ENCODE measurements around the gene PHF2. TPM values are rescaled to one million over a fixed set of nuclear protein-coding genes. Genes with fewer than 3 reads are reported as not detected.

PHF2 gene
- total and polyA plus RNA-seq, 2 experiments from 2014 or later = 4.3 to 11.8 TPM

- TF ChIP-seq, protein P1, sequence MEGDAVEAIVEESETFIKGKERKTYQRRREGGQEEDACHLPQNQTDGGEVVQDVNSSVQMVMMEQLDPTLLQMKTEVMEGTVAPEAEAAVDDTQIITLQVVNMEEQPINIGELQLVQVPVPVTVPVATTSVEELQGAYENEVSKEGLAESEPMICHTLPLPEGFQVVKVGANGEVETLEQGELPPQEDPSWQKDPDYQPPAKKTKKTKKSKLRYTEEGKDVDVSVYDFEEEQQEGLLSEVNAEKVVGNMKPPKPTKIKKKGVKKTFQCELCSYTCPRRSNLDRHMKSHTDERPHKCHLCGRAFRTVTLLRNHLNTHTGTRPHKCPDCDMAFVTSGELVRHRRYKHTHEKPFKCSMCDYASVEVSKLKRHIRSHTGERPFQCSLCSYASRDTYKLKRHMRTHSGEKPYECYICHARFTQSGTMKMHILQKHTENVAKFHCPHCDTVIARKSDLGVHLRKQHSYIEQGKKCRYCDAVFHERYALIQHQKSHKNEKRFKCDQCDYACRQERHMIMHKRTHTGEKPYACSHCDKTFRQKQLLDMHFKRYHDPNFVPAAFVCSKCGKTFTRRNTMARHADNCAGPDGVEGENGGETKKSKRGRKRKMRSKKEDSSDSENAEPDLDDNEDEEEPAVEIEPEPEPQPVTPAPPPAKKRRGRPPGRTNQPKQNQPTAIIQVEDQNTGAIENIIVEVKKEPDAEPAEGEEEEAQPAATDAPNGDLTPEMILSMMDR (conservative IDR thresholded peaks at IDR 0.05; ENCODE audit: low read depth in 2 of 2) = no peak
- TF ChIP-seq STAT1 (IDR thresholded peaks at IDR 0.05; ENCODE audit: unreplicated experiment) (no peak), NANOG (IDR thresholded peaks at IDR 0.05; ENCODE audit: borderline replicate concordance) (no peak)
Observed at GRCh38 chr9:93594041-93594756, 17.8 kb downstream of the PHF2 start (continued).

GRCh38 chr9:93595461-93595860, 19.1 kb downstream of the PHF2 start:
- H3K4me3 ChIP-seq = no peak overlapping the region
- ATAC-seq (no peak), DNase-seq (ENCODE audit: low spot score) (no peak)
- no peak overlapping the region for H2AFZ ChIP-seq
- H3K9me3 Mint-ChIP-seq = no peaks in the 10 kb centered on the region
- H3K79me2 ChIP-seq (replicated peaks; ENCODE audit: insufficient read depth) = peaks cover 11% of the 10 kb centered on the region
- peaks cover 22% of the 10 kb centered on the region for H3K4me1 ChIP-seq (ENCODE audit: insufficient read depth)
- no peaks in the 10 kb centered on the region; the same call in 1 of the 2 replicates for H4K20me1 ChIP-seq (replicated peaks; ENCODE audit: insufficient read depth)
- no peaks in the 10 kb centered on the region for H3K27me3 Mint-ChIP-seq (ENCODE audit: insufficient read depth, low read depth, poor library complexity)
- H3K27me3 ChIP-seq (ENCODE audit: insufficient read depth) = no peaks in the 10 kb centered on the region
- H3K9me2 ChIP-seq (ENCODE audit: insufficient read depth) = no peaks in the 10 kb centered on the region
- no peak overlapping the region for H3K27ac Mint-ChIP-seq
- no peaks in the 10 kb centered on the region for H3K36me3 ChIP-seq (ENCODE audit: insufficient read depth)
- no peak overlapping the region for H3K4me3 Mint-ChIP-seq
- H3K36me3 Mint-ChIP-seq (ENCODE audit: low read depth) = no peaks in the 10 kb centered on the region
- H3K27ac ChIP-seq (ENCODE audit: low read depth) = no peak overlapping the region
- H3F3A ChIP-seq (replicated peaks; ENCODE audit: low read depth) = no peaks in the 10 kb centered on the region; the same call in 1 of the 2 replicates
- H3K4me2 ChIP-seq = no peak overlapping the region
- peaks cover 32% of the 10 kb centered on the region for H3K4me1 Mint-ChIP-seq
- TF ChIP-seq, protein P2, sequence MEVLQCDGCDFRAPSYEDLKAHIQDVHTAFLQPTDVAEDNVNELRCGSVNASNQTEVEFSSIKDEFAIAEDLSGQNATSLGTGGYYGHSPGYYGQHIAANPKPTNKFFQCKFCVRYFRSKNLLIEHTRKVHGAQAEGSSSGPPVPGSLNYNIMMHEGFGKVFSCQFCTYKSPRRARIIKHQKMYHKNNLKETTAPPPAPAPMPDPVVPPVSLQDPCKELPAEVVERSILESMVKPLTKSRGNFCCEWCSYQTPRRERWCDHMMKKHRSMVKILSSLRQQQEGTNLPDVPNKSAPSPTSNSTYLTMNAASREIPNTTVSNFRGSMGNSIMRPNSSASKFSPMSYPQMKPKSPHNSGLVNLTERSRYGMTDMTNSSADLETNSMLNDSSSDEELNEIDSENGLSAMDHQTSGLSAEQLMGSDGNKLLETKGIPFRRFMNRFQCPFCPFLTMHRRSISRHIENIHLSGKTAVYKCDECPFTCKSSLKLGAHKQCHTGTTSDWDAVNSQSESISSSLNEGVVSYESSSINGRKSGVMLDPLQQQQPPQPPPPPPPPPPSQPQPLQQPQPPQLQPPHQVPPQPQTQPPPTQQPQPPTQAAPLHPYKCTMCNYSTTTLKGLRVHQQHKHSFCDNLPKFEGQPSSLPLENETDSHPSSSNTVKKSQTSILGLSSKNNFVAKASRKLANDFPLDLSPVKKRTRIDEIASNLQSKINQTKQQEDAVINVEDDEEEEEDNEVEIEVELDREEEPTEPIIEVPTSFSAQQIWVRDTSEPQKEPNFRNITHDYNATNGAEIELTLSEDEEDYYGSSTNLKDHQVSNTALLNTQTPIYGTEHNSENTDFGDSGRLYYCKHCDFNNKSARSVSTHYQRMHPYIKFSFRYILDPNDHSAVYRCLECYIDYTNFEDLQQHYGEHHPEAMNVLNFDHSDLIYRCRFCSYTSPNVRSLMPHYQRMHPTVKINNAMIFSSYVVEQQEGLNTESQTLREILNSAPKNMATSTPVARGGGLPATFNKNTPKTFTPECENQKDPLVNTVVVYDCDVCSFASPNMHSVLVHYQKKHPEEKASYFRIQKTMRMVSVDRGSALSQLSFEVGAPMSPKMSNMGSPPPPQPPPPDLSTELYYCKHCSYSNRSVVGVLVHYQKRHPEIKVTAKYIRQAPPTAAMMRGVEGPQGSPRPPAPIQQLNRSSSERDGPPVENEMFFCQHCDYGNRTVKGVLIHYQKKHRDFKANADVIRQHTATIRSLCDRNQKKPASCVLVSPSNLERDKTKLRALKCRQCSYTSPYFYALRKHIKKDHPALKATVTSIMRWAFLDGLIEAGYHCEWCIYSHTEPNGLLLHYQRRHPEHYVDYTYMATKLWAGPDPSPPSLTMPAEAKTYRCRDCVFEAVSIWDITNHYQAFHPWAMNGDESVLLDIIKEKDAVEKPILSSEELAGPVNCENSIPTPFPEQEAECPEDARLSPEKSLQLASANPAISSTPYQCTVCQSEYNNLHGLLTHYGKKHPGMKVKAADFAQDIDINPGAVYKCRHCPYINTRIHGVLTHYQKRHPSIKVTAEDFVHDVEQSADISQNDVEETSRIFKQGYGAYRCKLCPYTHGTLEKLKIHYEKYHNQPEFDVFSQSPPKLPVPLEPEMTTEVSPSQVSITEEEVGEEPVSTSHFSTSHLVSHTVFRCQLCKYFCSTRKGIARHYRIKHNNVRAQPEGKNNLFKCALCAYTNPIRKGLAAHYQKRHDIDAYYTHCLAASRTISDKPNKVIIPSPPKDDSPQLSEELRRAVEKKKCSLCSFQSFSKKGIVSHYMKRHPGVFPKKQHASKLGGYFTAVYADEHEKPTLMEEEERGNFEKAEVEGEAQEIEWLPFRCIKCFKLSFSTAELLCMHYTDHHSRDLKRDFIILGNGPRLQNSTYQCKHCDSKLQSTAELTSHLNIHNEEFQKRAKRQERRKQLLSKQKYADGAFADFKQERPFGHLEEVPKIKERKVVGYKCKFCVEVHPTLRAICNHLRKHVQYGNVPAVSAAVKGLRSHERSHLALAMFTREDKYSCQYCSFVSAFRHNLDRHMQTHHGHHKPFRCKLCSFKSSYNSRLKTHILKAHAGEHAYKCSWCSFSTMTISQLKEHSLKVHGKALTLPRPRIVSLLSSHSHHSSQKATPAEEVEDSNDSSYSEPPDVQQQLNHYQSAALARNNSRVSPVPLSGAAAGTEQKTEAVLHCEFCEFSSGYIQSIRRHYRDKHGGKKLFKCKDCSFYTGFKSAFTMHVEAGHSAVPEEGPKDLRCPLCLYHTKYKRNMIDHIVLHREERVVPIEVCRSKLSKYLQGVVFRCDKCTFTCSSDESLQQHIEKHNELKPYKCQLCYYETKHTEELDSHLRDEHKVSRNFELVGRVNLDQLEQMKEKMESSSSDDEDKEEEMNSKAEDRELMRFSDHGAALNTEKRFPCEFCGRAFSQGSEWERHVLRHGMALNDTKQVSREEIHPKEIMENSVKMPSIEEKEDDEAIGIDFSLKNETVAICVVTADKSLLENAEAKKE (CRISPR knock-in tag; IDR thresholded peaks at IDR 0.05) = no peak
- TF ChIP-seq ZNF331 (CRISPR knock-in tag; IDR thresholded peaks at IDR 0.05; ENCODE audit: low read depth) (no peak), EZH2 (IDR thresholded peaks at IDR 0.05; ENCODE audit: low read depth, unreplicated experiment) (no peak), POLR2AphosphoS5 (IDR thresholded peaks at IDR 0.05; ENCODE audit: low read depth) (no peak), STAT1 (IDR thresholded peaks at IDR 0.05; ENCODE audit: unreplicated experiment) (no peak), ZNF114 (CRISPR knock-in tag; IDR thresholded peaks at IDR 0.05) (no peak), CREB1 (CRISPR knock-in tag; IDR thresholded peaks at IDR 0.05; ENCODE audit: low read depth) (no peak), EZH2phosphoT487 (IDR thresholded peaks at IDR 0.05; ENCODE audit: unreplicated experiment) (no peak), JUNB (IDR thresholded peaks at IDR 0.05; ENCODE audit: unreplicated experiment) (no peak)
- TF ChIP-seq, protein P3, sequence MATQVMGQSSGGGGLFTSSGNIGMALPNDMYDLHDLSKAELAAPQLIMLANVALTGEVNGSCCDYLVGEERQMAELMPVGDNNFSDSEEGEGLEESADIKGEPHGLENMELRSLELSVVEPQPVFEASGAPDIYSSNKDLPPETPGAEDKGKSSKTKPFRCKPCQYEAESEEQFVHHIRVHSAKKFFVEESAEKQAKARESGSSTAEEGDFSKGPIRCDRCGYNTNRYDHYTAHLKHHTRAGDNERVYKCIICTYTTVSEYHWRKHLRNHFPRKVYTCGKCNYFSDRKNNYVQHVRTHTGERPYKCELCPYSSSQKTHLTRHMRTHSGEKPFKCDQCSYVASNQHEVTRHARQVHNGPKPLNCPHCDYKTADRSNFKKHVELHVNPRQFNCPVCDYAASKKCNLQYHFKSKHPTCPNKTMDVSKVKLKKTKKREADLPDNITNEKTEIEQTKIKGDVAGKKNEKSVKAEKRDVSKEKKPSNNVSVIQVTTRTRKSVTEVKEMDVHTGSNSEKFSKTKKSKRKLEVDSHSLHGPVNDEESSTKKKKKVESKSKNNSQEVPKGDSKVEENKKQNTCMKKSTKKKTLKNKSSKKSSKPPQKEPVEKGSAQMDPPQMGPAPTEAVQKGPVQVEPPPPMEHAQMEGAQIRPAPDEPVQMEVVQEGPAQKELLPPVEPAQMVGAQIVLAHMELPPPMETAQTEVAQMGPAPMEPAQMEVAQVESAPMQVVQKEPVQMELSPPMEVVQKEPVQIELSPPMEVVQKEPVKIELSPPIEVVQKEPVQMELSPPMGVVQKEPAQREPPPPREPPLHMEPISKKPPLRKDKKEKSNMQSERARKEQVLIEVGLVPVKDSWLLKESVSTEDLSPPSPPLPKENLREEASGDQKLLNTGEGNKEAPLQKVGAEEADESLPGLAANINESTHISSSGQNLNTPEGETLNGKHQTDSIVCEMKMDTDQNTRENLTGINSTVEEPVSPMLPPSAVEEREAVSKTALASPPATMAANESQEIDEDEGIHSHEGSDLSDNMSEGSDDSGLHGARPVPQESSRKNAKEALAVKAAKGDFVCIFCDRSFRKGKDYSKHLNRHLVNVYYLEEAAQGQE (IDR thresholded peaks at IDR 0.05; ENCODE audit: unreplicated experiment) = no peak
